ENCODE data around the gene TM7SF3.

GRCh38 chr12:26937443-26937862 is 76.7 kb downstream of the TM7SF3 start:
- TF ChIP-seq, protein P1, sequence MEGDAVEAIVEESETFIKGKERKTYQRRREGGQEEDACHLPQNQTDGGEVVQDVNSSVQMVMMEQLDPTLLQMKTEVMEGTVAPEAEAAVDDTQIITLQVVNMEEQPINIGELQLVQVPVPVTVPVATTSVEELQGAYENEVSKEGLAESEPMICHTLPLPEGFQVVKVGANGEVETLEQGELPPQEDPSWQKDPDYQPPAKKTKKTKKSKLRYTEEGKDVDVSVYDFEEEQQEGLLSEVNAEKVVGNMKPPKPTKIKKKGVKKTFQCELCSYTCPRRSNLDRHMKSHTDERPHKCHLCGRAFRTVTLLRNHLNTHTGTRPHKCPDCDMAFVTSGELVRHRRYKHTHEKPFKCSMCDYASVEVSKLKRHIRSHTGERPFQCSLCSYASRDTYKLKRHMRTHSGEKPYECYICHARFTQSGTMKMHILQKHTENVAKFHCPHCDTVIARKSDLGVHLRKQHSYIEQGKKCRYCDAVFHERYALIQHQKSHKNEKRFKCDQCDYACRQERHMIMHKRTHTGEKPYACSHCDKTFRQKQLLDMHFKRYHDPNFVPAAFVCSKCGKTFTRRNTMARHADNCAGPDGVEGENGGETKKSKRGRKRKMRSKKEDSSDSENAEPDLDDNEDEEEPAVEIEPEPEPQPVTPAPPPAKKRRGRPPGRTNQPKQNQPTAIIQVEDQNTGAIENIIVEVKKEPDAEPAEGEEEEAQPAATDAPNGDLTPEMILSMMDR (IDR thresholded peaks at IDR 0.05), result no peak
- TF ChIP-seq POLR2A (IDR thresholded peaks at IDR 0.05), result no peak
